Heart left ventricle (tissue), 16 donors: ENCODE results near the gene MYO6. TPM values are rescaled to one million over a fixed set of nuclear protein-coding genes. Genes with fewer than 3 reads are reported as not detected.
A peak's percentile ranks its signal among the peaks of the same experiment; 100 is the strongest.

Experiments
- ATAC-seq, 4 donors: fragments of 200-7000 bp; cut with Tn5 transposase; one replicate each; pipeline ENCODE4 v1.9.1; 2020 to 2022; ENCODE audit warnings: moderate library complexity in 4 of 4, mild to moderate bottlenecking in 3 of 4, moderate number of reproducible peaks in 1 of 4
- DNase-seq, 5 donors: peaks; one replicate each; pipeline ENCODE4 v3.0.0-alpha.2; 2020
- H3K27ac ChIP-seq, 12 donors: fragments of 200-600 bp; sonication (generic) in 4 of 12; one replicate each; pipeline versions ENCODE4 v1.5.0 to v1.8.0; 2016 to 2022; ENCODE audit warnings: mild to moderate bottlenecking in 2 of 12
- H3K27me3 ChIP-seq, 9 donors: fragments of 200-600 bp; sonication (generic) in 2 of 9; one replicate each; pipeline versions ENCODE4 v1.5.1 to v1.8.0; 2016 to 2022; ENCODE audit warnings: mild to moderate bottlenecking in 3 of 9
- H3K36me3 ChIP-seq, 9 donors: fragments of 200-600 bp; sonication (generic) in 2 of 9; one replicate each; pipeline versions ENCODE4 v1.5.0 to v1.8.0; 2018 to 2022; ENCODE audit warnings: mild to moderate bottlenecking in 2 of 9
- H3K4me1 ChIP-seq, 12 donors: fragments of 200-600 bp; sonication (generic) in 4 of 12; one replicate each; pipeline versions ENCODE4 v1.5.0 to v1.8.0; 2016 to 2022; ENCODE audit warnings: mild to moderate bottlenecking in 3 of 12
- H3K4me3 ChIP-seq, 12 donors: fragments of 200-600 bp; sonication (generic) in 4 of 12; one replicate each; pipeline versions ENCODE4 v1.5.0 to v1.8.0; 2017 to 2022; ENCODE audit warnings: mild to moderate bottlenecking in 9 of 12, moderate library complexity in 4 of 12
- H3K9me3 ChIP-seq, 12 donors: fragments of 200-600 bp; sonication (generic) in 4 of 12; one replicate each; pipeline versions ENCODE4 v1.5.0 to v1.8.0; 2016 to 2022; ENCODE audit warnings: mild to moderate bottlenecking in 1 of 12
- CTCF ChIP-seq, 12 donors: fragments of 200-600 bp; sonication (generic) in 4 of 12; IDR thresholded peaks; one replicate each; pipeline versions ENCODE4 v1.5.0 to v1.8.0; 2018 to 2022; ENCODE audit warnings: antibody characterized with exemption in 12 of 12, mild to moderate bottlenecking in 5 of 12
- POLR2A ChIP-seq, 2 donors: fragments of 450-650 bp; IDR thresholded peaks; one replicate each; pipeline ENCODE4 v1.6.1; 2017; ENCODE audit warnings: antibody characterized with exemption in 2 of 2, mild to moderate bottlenecking in 2 of 2, moderate library complexity in 2 of 2
- WGBS, 4 donors: extraction: QIAGEN DNeasy Blood & Tissue Kit in 2 of 4; methylation state at CpG; one replicate each; pipeline versions ENCODE4 v1.1.5 to v1.1.7; 2013 to 2018; 5-methylcytosine and 5-hydroxymethylcytosine counted together
- intact Hi-C, 10 donors: fragments of 100-400 bp; cut with DNase I; formaldehyde crosslinking; loops; one replicate each; pipeline versions ENCODE4 v1.11.1 to v1.14.2; 2022
- polyA plus RNA-seq, 2 donors: library from polyadenylated mRNA; stranded (reverse); fragments of 200-250 nt; gene quantifications; one replicate each; pipeline ENCODE4 v1.2.3, GENCODE V29; 2013
- total RNA-seq, 9 donors: library from RNA; depleted of rRNA in 2 of 9; stranded (reverse); fragments of >200 nt in 2 of 9; fragmentation: NEBNext Ultra II Directional in 3 of 9; extraction: Animal tissue kit (Norgen Biotek cat#: 25700) in 3 of 9; gene quantifications; one replicate each; pipeline versions ENCODE4 v1.1.0 to v1.2.4, GENCODE V29; 2016 to 2023
- donor health status: ischemic (EF 13 %, LVEDD 7.1; RV severe dilation, severe dysfunction).
- donor health status: healthy with polysubstance abuse.
- donor health status: DM: no; HTN: yes; CAD: no.
- donor health status: DM: no; HTN: no; CAD: no.
- donor health status: ischemic (EF 25% LVEDD 6.9; RV normal size, moderate dysfunction).
- donor health status: ischemic (EF 25% LVEDD 5.7; RV mildly dilated, moderate dysfunction).
- donor health status: healthy.
- donor health status: DM: yes; HTN: yes; CAD: no.
- donor health status: ischemic (EF 35%, LVEDD 5.7; RV mildly dilated, moderate dysfunction).
- donor health status: nonischemic (EF 11% LVEDD 7.7; RV severe dilation, severe dysfunction).
- donor health status: DM: yes; HTN: yes; CAD: no.
- donor health status: PGD.
- donor health status: ischemic (EF 29% LVEDD 5.4; RV normal size, mild dysfunction).
- donor health status: nonischemic (EF 23%, LVEDD 6.1; RV moderate dilation, normal function).

Gene MYO6
- total and polyA plus RNA-seq, 11 donors: 3.1 to 9.5 (median 5.8) TPM

GRCh38 chr6:75926293-75927168 is 177.5 kb downstream of the MYO6 start:
- intact Hi-C loops: no loop called here
- DNase-seq: no peak
- H3K4me3 ChIP-seq: no peak overlapping the region
- no peaks in the 10 kb centered on the region for H3K27me3 ChIP-seq
- no peaks in the 10 kb centered on the region for H3K4me1 ChIP-seq
- ATAC-seq: no peak
- 89 to 95% (median 91%) methylated on average over 5 of the region's 5 CpGs for WGBS, 4 donors
- TF ChIP-seq CTCF (IDR thresholded peaks at IDR 0.05) (no peak), POLR2A (IDR thresholded peaks at IDR 0.05) (no peak)
- H3K36me3 ChIP-seq: no peaks in the 10 kb centered on the region
- no peak overlapping the region for H3K27ac ChIP-seq
- no peaks in the 10 kb centered on the region for H3K9me3 ChIP-seq

- Histone ChIP-seq H3K4me1 (peaks cover 0 to 14% (median 4%) of the 10 kb centered on the region in 12 donors), H3K4me3 (no peak overlapping the region), H3K36me3 (no peaks in the 10 kb centered on the region), H3K27ac (no peak overlapping the region), H3K9me3 (no peaks in the 10 kb centered on the region), H3K27me3 (peaks cover 0 to 3% (median 0%) of the 10 kb centered on the region in 9 donors)
- WGBS, 4 donors: 73 to 79% (median 77%) methylated on average over 11 of the region's 11 CpGs
- TF ChIP-seq CTCF (IDR thresholded peaks at IDR 0.05) (no peak), POLR2A (IDR thresholded peaks at IDR 0.05) (no peak)
- intact Hi-C loops: loop anchor here in 9 of 10 donors (5.0 to 10.0 kb wide), 8 partner anchors 414 to 1526 kb away; no protein-coding TSS in a partner anchor
- no peak for DNase-seq
- ATAC-seq: peak in 2 of 4 donors; percentile 28 to 33
Measured at GRCh38 chr6:75931011-75931680, 182.1 kb downstream of the MYO6 start.

GRCh38 chr6:75932067-75932466 is 183.0 kb downstream of the MYO6 start:
- peak in 3 of 4 donors; percentile 39 to 58 (median 57) for ATAC-seq
- Histone ChIP-seq H3K4me3 (no peak overlapping the region), H3K9me3 (no peaks in the 10 kb centered on the region), H3K4me1 (peaks cover 0 to 14% (median 4%) of the 10 kb centered on the region in 12 donors), H3K27ac (no peak overlapping the region), H3K36me3 (no peaks in the 10 kb centered on the region), H3K27me3 (peaks cover 0 to 3% (median 0%) of the 10 kb centered on the region in 9 donors)
- intact Hi-C loops: loop anchor here in 9 of 10 donors (2.0 to 10.0 kb wide), 9 partner anchors 413 to 1525 kb away; no protein-coding TSS in a partner anchor
- 36 to 50% (median 44%) methylated on average over 5 of the region's 5 CpGs for whole genome bisulfite sequencing, 4 donors
- peak in 2 of 5 donors; percentile 22 to 50 for DNase-seq
- TF ChIP-seq CTCF (IDR thresholded peaks at IDR 0.05) (peak; percentile 19 to 59 (median 50)), POLR2A (IDR thresholded peaks at IDR 0.05) (no peak)
